ENCODE results near the gene SEMA6C. TPM values are rescaled to one million over a fixed set of nuclear protein-coding genes. Genes with fewer than 3 reads are reported as not detected.
A peak's percentile ranks its signal among the peaks of the same experiment; 100 is the strongest.
"Not testable (repeated sequence)": the region's sequence is repeated elsewhere in the genome, so short reads cannot be mapped to it uniquely, and the experiment has no call there.

The SEMA6C gene
- total and polyA plus RNA-seq, 4 donors, result 6.3 to 9.8 (median 6.5) TPM

- H3K9me3 ChIP-seq (ENCODE audit: control insufficient read depth in 4 of 4, insufficient read depth in 3 of 4, low read length in 3 of 4), result no peaks in the 10 kb centered on the region
- peak; percentile 16 to 31 (median 24) for DNase-seq
- TF ChIP-seq, protein P1, sequence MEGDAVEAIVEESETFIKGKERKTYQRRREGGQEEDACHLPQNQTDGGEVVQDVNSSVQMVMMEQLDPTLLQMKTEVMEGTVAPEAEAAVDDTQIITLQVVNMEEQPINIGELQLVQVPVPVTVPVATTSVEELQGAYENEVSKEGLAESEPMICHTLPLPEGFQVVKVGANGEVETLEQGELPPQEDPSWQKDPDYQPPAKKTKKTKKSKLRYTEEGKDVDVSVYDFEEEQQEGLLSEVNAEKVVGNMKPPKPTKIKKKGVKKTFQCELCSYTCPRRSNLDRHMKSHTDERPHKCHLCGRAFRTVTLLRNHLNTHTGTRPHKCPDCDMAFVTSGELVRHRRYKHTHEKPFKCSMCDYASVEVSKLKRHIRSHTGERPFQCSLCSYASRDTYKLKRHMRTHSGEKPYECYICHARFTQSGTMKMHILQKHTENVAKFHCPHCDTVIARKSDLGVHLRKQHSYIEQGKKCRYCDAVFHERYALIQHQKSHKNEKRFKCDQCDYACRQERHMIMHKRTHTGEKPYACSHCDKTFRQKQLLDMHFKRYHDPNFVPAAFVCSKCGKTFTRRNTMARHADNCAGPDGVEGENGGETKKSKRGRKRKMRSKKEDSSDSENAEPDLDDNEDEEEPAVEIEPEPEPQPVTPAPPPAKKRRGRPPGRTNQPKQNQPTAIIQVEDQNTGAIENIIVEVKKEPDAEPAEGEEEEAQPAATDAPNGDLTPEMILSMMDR (IDR thresholded peaks at IDR 0.05; ENCODE audit: control extremely low read depth, extremely low read depth), result no peak
Measured at GRCh38 chr1:151106894-151107293, 39.5 kb downstream of the SEMA6C start.

DNA sequence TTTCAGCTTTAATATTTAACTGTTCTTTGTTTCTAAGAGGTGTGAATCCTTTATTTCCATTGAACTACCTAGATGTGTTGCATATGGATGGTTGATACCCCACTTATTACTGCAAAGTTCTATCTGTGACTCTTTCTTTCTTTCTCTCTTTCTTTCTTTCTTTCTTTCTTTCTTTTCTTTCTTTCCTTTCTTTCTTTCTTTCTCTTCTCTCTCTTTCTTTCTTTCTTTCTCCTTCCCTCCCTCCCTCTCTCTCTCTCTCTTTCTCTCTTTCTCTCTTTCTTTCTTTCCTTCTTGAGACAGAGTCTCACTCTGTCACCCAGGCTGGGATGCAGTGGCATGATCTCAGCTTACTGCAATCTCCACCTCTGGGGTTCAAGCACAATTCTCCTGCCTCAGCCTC, 41.8 kb downstream of the SEMA6C start:
- Histone ChIP-seq H3K9me3 (ENCODE audit: control insufficient read depth in 4 of 4, insufficient read depth in 3 of 4, low read length in 3 of 4) (no peaks in the 10 kb centered on the region), H3K36me3 (ENCODE audit: control insufficient read depth in 4 of 4, insufficient read depth in 4 of 4, low read length in 4 of 4) (peaks cover 0 to 7% (median 3%) of the 10 kb centered on the region in 4 donors), H3K27ac (ENCODE audit: low read depth in 1 of 2, low read length in 1 of 2) (no peak overlapping the region), H3K4me1 (ENCODE audit: control insufficient read depth in 5 of 5, insufficient read depth in 5 of 5, low read length in 5 of 5) (no peaks in the 10 kb centered on the region), H3K9ac (ENCODE audit: insufficient read depth in 1 of 2, low read length in 2 of 2) (no peak overlapping the region), H3K4me3 (no peak overlapping the region), H3K27me3 (ENCODE audit: control insufficient read depth in 3 of 3, insufficient read depth in 3 of 3, low read length in 2 of 3) (no peaks in the 10 kb centered on the region)
- DNase-seq (no peak), ATAC-seq (ENCODE audit: insufficient read depth, low FRiP score) (no peak)
- TF ChIP-seq, protein P1 (IDR thresholded peaks at IDR 0.05; ENCODE audit: control extremely low read depth, extremely low read depth), result no peak

More at GRCh38 chr1:151106894-151107293, 39.5 kb downstream of the SEMA6C start:
- no peak overlapping the region for H3K27ac ChIP-seq (ENCODE audit: low read depth in 1 of 2, low read length in 1 of 2)
- H3K27me3 ChIP-seq (ENCODE audit: control insufficient read depth in 3 of 3, insufficient read depth in 3 of 3, low read length in 2 of 3), result no peaks in the 10 kb centered on the region
- H3K4me1 ChIP-seq (ENCODE audit: control insufficient read depth in 5 of 5, insufficient read depth in 5 of 5, low read length in 5 of 5), result no peaks in the 10 kb centered on the region
- no peak overlapping the region for H3K4me3 ChIP-seq
- 75 to 85% methylated on average over 2 of the region's 2 CpGs for WGBS, 2 donors
- H3K9ac ChIP-seq (ENCODE audit: insufficient read depth in 1 of 2, low read length in 2 of 2), result no peak overlapping the region
- H3K36me3 ChIP-seq (ENCODE audit: control insufficient read depth in 4 of 4, insufficient read depth in 4 of 4, low read length in 4 of 4), result peaks cover 0 to 9% (median 4%) of the 10 kb centered on the region in 4 donors
- no peak for ATAC-seq (ENCODE audit: insufficient read depth, low FRiP score)

GRCh38 chr1:151098126-151098525, 48.3 kb downstream of the SEMA6C start:
- Histone ChIP-seq H3K36me3 (ENCODE audit: control insufficient read depth in 4 of 4, insufficient read depth in 4 of 4, low read length in 4 of 4) (peaks cover 0 to 2% (median under 1%) of the 10 kb centered on the region in 4 donors), H3K4me3 (no peak overlapping the region), H3K9ac (ENCODE audit: insufficient read depth in 1 of 2, low read length in 2 of 2) (no peak overlapping the region), H3K4me1 (ENCODE audit: control insufficient read depth in 5 of 5, insufficient read depth in 5 of 5, low read length in 5 of 5) (no peaks in the 10 kb centered on the region), H3K9me3 (ENCODE audit: control insufficient read depth in 4 of 4, insufficient read depth in 3 of 4, low read length in 3 of 4) (no peaks in the 10 kb centered on the region), H3K27me3 (ENCODE audit: control insufficient read depth in 3 of 3, insufficient read depth in 3 of 3, low read length in 2 of 3) (no peaks in the 10 kb centered on the region), H3K27ac (ENCODE audit: low read depth in 1 of 2, low read length in 1 of 2) (no peak overlapping the region)
- WGBS, 2 donors, result 100% methylated on average over 1 of the region's 1 CpG
- DNase-seq (no peak), ATAC-seq (ENCODE audit: insufficient read depth, low FRiP score) (no peak)
- TF ChIP-seq, protein P1 (IDR thresholded peaks at IDR 0.05; ENCODE audit: control extremely low read depth, extremely low read depth), result no peak

GRCh38 chr1:151097426-151097825, 49.0 kb downstream of the SEMA6C start:
- DNase-seq, result not testable (repeated sequence)

More at GRCh38 chr1:151097426-151097825, 49.0 kb downstream of the SEMA6C start:
- not testable (repeated sequence) for H3K9me3 ChIP-seq (ENCODE audit: control insufficient read depth in 4 of 4, insufficient read depth in 3 of 4, low read length in 3 of 4); H3K27me3 ChIP-seq (ENCODE audit: control insufficient read depth in 3 of 3, insufficient read depth in 3 of 3, low read length in 2 of 3); H3K9ac ChIP-seq (ENCODE audit: insufficient read depth in 1 of 2, low read length in 2 of 2); H3K4me1 ChIP-seq (ENCODE audit: control insufficient read depth in 5 of 5, insufficient read depth in 5 of 5, low read length in 5 of 5); ATAC-seq (ENCODE audit: insufficient read depth, low FRiP score); H3K36me3 ChIP-seq (ENCODE audit: control insufficient read depth in 4 of 4, insufficient read depth in 4 of 4, low read length in 4 of 4); H3K27ac ChIP-seq (ENCODE audit: low read depth in 1 of 2, low read length in 1 of 2); H3K4me3 ChIP-seq
- WGBS, 2 donors, result 85 to 90% methylated on average over 6 of the region's 6 CpGs
